Measurements from ENCODE around the gene USP5. TPM values are rescaled to one million over a fixed set of nuclear protein-coding genes. Genes with fewer than 3 reads are reported as not detected.
"Not testable (repeated sequence)": the region's sequence is repeated elsewhere in the genome, so short reads cannot be mapped to it uniquely, and the experiment has no call there.

Gene USP5
- total RNA-seq, 2 donors from 2014 or later: 35.3 to 45.1 TPM

GRCh38 chr12:6899837-6900519 lies 48.0 kb downstream of the USP5 start:
- Histone ChIP-seq H3K9me3 (no peaks in the 10 kb centered on the region), H3K27ac (no peak overlapping the region), H3K4me3 (no peak overlapping the region), H3K4me1 (peaks cover 0 to 6% of the 10 kb centered on the region in 2 donors), H3K27me3 (no peaks in the 10 kb centered on the region), H3K36me3 (no peaks in the 10 kb centered on the region)
- TF ChIP-seq CTCF (IDR thresholded peaks at IDR 0.05): no peak
- peak; percentile 80 for DNase-seq (ENCODE audit: low spot score)

- Histone ChIP-seq H3K9me3 (no peaks in the 10 kb centered on the region), H3K27ac (no peak overlapping the region), H3K36me3 (no peaks in the 10 kb centered on the region), H3K4me3 (no peak overlapping the region), H3K4me1 (peaks cover 0 to 12% of the 10 kb centered on the region in 2 donors), H3K27me3 (no peaks in the 10 kb centered on the region)
- TF ChIP-seq CTCF (IDR thresholded peaks at IDR 0.05): no peak
- no peak for DNase-seq (ENCODE audit: low spot score)
Observed at GRCh38 chr12:6902448-6902847, 50.5 kb downstream of the USP5 start.

GRCh38 chr12:6903722-6904121 lies 51.8 kb downstream of the USP5 start:
- no peaks in the 10 kb centered on the region for H3K27me3 ChIP-seq
- TF ChIP-seq CTCF (IDR thresholded peaks at IDR 0.05): no peak
- no peak for DNase-seq (ENCODE audit: low spot score)
- no peaks in the 10 kb centered on the region for H3K9me3 ChIP-seq
- H3K36me3 ChIP-seq: no peaks in the 10 kb centered on the region
- no peak overlapping the region for H3K4me3 ChIP-seq
- H3K27ac ChIP-seq: no peak overlapping the region
- H3K4me1 ChIP-seq: peaks cover 0 to 12% of the 10 kb centered on the region in 2 donors

GRCh38 chr12:6904280-6905276 lies 52.6 kb downstream of the USP5 start, which contains the start of gene LRRC23:
Gene LRRC23 (plus strand): TSS chr12:6904822. CDS start chr12:6905634, 812 bp downstream.
- H3K27me3 ChIP-seq: no peaks in the 10 kb centered on the region
- no peaks in the 10 kb centered on the region for H3K9me3 ChIP-seq
- peaks cover 0 to 12% of the 10 kb centered on the region in 2 donors for H3K4me1 ChIP-seq
- peak within 1 kb of the TSS; percentile 78 to 84 for H3K27ac ChIP-seq
- no peak for TF ChIP-seq CTCF (IDR thresholded peaks at IDR 0.05)
- H3K36me3 ChIP-seq: no peaks in the 10 kb centered on the region
- peak; percentile 98 for DNase-seq (ENCODE audit: low spot score)
- peak within 1 kb of the TSS; percentile 62 to 76 for H3K4me3 ChIP-seq

GRCh38 chr12:6905414-6906040 lies 53.6 kb downstream of the USP5 start:
- no peak for DNase-seq (ENCODE audit: low spot score)
- H3K27ac ChIP-seq: peak overlapping the region; percentile 78 to 84
- H3K4me1 ChIP-seq: peaks cover 0 to 12% of the 10 kb centered on the region in 2 donors
- no peaks in the 10 kb centered on the region for H3K36me3 ChIP-seq
- no peaks in the 10 kb centered on the region for H3K9me3 ChIP-seq
- no peaks in the 10 kb centered on the region for H3K27me3 ChIP-seq
- TF ChIP-seq CTCF (IDR thresholded peaks at IDR 0.05): no peak
- H3K4me3 ChIP-seq: peak overlapping the region in 1 of 2 donors; percentile 76

- H3K9me3 ChIP-seq; H3K36me3 ChIP-seq; H3K4me3 ChIP-seq; H3K27ac ChIP-seq; H3K27me3 ChIP-seq; DNase-seq (ENCODE audit: low spot score): not testable (repeated sequence)
- H3K4me1 ChIP-seq: peaks cover 0 to 12% of the 10 kb centered on the region in 2 donors
Observed at GRCh38 chr12:6908141-6908540, 56.2 kb downstream of the USP5 start.

All from right atrium auricular region (tissue), 2 donors.